Chondrocyte (in vitro differentiated cells): ENCODE data around the gene NFATC2IP. TPM values are rescaled to one million over a fixed set of nuclear protein-coding genes. Genes with fewer than 3 reads are reported as not detected.
"Not testable (repeated sequence)": the region's sequence is repeated elsewhere in the genome, so short reads cannot be mapped to it uniquely, and the experiment has no call there.

ENCODE experiments used
- DNase-seq: peaks from one replicate; pipeline ENCODE4 v3.0.0; 2021; ENCODE audit warnings: mixed read lengths, low spot score
- H3K27ac Mint-ChIP-seq: one replicate; pipeline ENCODE4 v1.8.0; 2021; ENCODE audit warnings: mild to moderate bottlenecking, moderate library complexity, mixed read lengths; ENCODE audit not compliant: unreplicated experiment
- H3K27me3 Mint-ChIP-seq: 2 replicates; pipeline ENCODE4 v1.8.0; 2021; ENCODE audit warnings: low read depth, mixed read lengths
- H3K36me3 Mint-ChIP-seq: 2 replicates; pipeline ENCODE4 v1.8.0; 2021; ENCODE audit warnings: low read depth, mixed read lengths
- H3K4me1 Mint-ChIP-seq: 2 replicates; pipeline ENCODE4 v1.8.0; 2021; ENCODE audit warnings: low read depth, mild to moderate bottlenecking, mixed read lengths
- H3K4me3 Mint-ChIP-seq: one replicate; pipeline ENCODE4 v1.8.0; 2021; ENCODE audit warnings: mild to moderate bottlenecking, moderate library complexity, mixed read lengths; ENCODE audit not compliant: unreplicated experiment
- H3K9me3 Mint-ChIP-seq: 2 replicates; pipeline ENCODE4 v1.8.0; 2021; ENCODE audit warnings: low read depth, mixed read lengths
- total RNA-seq: library from RNA; stranded (reverse); gene quantifications from 3 replicates; pipeline ENCODE4 v1.2.1, GENCODE V29; 2021
- TF ChIP-seq, protein P1 (sequence below): fragments of 200-600 bp; sonication (generic); IDR thresholded peaks from 2 replicates; pipeline ENCODE4 v1.5.0; 2021; ENCODE audit warnings: antibody characterized with exemption, mild to moderate bottlenecking, moderate library complexity

The NFATC2IP gene
- total RNA-seq, 1 donor from 2014 or later = 24.3 TPM

DNA sequence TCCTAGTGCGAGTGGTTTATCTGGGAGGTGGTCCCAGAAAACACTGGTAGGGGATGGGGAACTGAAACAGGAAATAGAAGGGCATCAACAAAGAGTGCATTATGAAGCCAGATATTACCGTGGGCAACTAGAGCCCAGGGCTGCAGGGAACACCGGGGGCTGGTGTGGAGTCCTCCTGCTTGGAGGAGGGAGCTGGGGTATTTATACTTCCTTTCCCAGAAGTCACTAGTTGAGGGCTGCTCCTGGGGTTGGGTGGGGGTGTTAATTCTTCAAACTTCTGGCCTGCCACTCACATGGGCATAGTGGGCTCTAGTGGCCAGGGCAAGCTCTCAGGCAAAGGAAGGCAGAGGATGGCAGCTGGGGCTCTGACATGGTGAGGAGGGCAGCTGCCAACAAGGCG is 48.8 kb downstream of the NFATC2IP start:
- DNase-seq = no peak
- no peaks in the 10 kb centered on the region for H3K4me1 Mint-ChIP-seq
- TF ChIP-seq, protein P1, sequence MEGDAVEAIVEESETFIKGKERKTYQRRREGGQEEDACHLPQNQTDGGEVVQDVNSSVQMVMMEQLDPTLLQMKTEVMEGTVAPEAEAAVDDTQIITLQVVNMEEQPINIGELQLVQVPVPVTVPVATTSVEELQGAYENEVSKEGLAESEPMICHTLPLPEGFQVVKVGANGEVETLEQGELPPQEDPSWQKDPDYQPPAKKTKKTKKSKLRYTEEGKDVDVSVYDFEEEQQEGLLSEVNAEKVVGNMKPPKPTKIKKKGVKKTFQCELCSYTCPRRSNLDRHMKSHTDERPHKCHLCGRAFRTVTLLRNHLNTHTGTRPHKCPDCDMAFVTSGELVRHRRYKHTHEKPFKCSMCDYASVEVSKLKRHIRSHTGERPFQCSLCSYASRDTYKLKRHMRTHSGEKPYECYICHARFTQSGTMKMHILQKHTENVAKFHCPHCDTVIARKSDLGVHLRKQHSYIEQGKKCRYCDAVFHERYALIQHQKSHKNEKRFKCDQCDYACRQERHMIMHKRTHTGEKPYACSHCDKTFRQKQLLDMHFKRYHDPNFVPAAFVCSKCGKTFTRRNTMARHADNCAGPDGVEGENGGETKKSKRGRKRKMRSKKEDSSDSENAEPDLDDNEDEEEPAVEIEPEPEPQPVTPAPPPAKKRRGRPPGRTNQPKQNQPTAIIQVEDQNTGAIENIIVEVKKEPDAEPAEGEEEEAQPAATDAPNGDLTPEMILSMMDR = no peak
- peaks cover 2% of the 10 kb centered on the region for H3K36me3 Mint-ChIP-seq
- no peaks in the 10 kb centered on the region for H3K9me3 Mint-ChIP-seq
- H3K27me3 Mint-ChIP-seq = peaks cover 9% of the 10 kb centered on the region
- no peak overlapping the region for H3K4me3 Mint-ChIP-seq
- no peak overlapping the region for H3K27ac Mint-ChIP-seq

DNA sequence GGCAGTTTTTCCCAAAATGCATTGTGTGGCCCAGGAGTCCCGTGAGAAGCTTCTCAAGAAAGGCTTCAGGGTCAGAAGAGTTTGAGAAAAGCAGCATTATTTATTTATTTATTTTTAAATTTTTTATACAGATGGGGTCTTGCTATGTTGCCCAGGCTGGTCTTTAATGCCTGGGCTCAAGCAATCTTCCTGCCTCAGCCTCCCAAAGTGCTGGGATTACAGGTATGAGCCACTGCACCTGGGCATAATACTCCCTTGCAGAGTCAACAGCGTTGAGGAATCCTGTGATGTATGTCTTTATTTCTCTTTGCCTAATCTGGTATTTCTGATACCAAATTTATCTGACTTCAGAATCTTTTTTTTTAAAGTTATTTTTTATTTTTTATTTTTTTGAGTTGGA is 49.3 kb downstream of the NFATC2IP start:
- Mint-ChIP-seq H3K27me3 (peaks cover 13% of the 10 kb centered on the region), H3K9me3 (no peaks in the 10 kb centered on the region), H3K27ac (no peak overlapping the region), H3K4me3 (no peak overlapping the region), H3K36me3 (peaks cover 2% of the 10 kb centered on the region), H3K4me1 (no peaks in the 10 kb centered on the region)
- TF ChIP-seq, protein P1 = no peak
- DNase-seq = no peak

DNA sequence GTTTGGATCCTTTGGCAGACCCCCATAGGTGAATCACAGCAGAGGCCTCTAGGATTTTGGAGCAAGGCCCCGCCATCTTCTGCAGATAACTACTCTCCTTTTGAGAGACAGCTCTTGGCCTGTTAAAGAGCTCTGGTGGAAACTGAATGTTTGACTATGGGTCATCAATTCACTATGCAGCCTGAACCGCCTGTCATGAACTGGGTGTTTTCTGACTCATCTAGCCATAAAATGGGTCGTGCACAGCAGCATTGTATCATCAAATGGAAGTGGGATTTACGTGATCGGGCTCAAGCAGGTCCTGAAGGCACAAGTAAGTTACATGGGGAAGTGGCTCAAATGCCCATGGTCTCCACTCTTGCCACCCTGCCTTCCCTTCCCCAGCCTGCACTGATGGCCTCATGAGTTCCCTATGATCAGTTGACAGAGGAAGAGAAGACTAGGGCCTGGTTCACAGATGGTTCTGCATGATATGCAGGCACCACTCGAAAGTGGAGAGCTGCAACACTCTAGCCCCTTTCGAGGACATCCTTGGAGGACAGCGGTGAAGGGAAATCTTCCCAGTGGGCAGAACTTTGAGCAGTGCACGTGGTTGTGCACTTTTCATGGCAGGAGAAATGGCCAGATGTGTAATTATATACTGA is 53.9 kb downstream of the NFATC2IP start:
- DNase-seq, H3K4me1 Mint-ChIP-seq, H3K27ac Mint-ChIP-seq, H3K36me3 Mint-ChIP-seq, H3K4me3 Mint-ChIP-seq, H3K9me3 Mint-ChIP-seq: not testable (repeated sequence)
- H3K27me3 Mint-ChIP-seq = peaks cover 12% of the 10 kb centered on the region

DNA sequence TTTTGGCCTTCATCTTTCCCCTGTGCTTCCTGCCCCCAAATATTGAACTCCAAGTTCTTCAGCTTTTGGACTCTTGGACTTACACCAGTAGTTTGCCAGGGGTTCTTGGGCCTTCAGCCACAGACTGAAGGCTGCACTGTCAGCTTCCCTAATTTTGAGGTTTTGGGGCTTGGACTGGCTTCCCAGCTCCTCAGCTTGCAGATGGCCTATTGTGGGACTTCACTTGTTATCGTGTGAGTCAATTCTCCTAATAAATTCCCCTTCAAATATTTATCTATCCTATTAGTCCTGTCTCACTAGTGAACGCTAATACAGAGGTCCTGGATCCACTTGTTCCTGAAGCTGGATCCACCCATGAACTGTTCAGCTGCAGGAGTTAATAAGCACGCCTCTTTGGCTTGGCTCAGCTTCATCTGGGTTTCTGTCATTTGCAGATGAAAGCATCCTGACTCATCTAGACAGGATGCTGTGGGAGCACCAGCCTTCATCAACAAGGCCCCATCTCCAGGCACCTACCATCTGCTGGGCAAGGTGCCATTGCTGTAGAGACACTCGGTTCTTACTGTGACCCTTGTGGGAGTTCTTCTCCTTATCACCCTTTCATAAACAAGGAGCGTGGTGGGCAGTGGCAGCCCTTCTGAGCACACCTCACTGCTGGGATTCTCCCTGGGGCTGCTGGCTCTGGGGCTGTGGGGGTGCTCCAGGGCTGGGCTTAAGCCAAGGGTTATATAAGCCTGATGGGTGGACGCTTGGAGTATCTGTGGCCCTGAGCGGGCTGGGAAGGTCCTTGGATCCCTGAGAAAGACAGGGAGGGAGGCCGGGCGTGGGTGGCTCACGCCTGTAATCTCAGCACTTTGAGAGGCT is 57.2 kb downstream of the NFATC2IP start:
- DNase-seq = no peak
- TF ChIP-seq, protein P1 = no peak
- H3K4me1 Mint-ChIP-seq = no peaks in the 10 kb centered on the region
- no peaks in the 10 kb centered on the region for H3K9me3 Mint-ChIP-seq
- no peaks in the 10 kb centered on the region for H3K36me3 Mint-ChIP-seq
- no peak overlapping the region for H3K27ac Mint-ChIP-seq
- no peak overlapping the region for H3K4me3 Mint-ChIP-seq
- H3K27me3 Mint-ChIP-seq = peaks cover 15% of the 10 kb centered on the region

DNA sequence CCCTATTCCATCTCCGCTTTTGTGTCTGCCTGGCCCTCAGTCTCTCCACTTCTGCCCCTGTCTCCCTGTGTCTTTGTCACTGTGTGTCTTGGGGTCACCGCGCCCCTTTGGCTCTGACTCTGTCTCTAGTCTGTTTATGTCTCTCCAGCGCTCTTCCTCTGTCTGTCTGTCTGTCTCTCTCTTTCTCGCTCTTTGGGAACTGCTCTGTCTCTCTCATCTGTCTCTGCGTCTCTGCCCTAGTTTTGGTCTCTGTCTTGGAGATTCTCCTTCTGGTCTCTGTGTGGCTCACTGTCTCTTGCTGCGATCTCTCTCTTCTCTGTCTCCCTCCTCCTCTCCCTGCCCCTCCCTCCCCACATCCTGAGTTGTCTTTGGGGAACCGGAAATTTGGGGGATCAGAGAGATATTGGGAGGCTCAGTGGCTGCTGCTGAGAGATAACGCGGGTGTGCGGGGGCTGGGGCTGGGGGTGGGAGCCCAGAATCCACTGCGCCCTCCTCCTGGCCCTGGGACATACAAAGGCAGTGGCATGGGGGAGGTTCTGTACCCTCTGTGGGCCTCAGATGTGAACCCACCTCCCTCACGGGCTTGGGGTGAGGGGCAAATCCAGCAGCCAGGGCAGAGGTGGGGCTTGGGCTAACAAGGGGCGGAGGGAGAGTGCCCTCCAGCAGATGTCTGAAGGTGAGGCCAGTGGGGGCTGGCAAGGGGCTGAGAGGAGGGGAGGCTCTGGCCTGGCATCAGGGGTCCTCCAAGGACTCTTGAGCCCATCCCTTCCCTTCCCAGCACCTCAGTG is 58.5 kb downstream of the NFATC2IP start:
- Mint-ChIP-seq H3K9me3 (no peaks in the 10 kb centered on the region), H3K4me1 (peaks cover 4% of the 10 kb centered on the region), H3K27me3 (peaks cover 15% of the 10 kb centered on the region), H3K27ac (no peak overlapping the region), H3K36me3 (no peaks in the 10 kb centered on the region), H3K4me3 (no peak overlapping the region)
- TF ChIP-seq, protein P1 = no peak
- no peak for DNase-seq
